Measurements from ENCODE around the gene LRRC73.
"Not testable (repeated sequence)": the region's sequence is repeated elsewhere in the genome, so short reads cannot be mapped to it uniquely, and the experiment has no call there.

The LRRC73 gene

GRCh38 chr6:43509142-43509983, 783 bp downstream of the LRRC73 start:
- no peak for DNase-seq

DNA sequence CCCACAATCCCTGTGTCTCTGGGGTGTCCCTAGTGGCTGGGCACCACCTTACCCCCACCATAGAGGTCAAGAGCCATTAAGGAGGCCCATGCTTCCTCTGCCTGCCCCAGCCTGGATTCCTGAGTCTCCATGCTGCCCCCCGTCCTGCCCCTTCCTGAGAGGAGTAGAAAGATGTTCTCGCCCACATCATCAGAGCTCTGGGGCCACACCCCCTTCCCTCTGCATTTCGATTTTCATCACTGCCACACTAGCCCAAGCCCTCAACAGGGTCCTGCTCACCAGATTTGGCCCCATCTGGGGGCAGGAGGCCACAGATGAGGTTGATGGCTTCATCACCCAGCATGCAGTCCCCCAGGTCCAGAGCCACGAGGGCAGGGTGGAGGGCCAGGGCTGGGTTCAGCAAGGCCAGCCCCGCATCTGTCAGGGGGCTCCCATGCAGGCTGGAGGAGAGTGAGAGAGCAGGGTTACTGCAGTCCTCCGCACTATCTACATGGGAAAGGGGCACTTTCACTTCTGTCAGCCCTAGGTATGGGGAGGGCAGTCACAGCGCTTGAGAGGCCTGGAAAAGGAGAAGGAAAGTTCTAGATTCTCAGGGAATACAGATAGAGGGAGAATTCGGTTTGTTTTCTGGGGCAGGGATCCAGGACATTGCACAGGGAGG, 1.5 kb downstream of the LRRC73 start:
- no peak for DNase-seq

DNA sequence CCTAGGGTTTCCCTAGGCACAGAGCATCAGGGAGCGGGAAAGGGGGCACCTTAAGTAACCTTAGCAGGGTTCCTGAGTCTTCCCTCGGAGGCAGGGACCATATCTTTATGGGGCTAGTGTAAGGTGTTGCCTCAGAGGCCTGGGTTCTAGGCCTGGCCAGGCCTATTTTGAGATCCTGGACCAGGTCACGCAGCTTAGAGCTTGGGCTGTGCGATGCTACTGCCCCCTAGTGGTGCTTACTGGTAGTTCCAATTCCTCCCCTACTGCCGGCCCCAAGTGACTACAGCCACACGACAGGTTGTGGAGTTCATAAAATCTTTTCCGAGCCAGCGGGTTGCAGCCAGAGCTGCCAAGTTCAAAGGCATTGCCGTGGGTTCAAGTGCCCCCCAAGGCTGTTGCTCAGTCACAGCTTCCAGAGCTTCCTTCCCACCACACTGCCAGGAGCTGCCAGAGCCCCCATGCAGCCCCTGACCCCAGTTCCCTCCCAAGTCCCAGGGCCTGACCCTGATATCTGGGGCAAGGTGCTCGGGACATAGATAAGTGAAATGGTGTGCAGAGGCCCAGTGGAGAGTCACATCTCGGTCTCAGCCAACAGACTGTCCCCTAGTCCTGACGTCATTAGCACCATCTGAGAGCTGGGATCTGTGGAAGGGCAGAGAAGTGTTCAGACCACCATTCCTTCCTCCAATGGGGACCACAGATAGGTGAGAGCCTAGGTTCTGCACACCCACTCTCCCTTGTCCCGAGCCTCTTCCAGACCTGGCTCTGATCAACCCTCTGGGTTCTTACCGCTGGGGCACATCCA, 3.3 kb downstream of the LRRC73 start:
- DNase-seq, result no peak

DNA sequence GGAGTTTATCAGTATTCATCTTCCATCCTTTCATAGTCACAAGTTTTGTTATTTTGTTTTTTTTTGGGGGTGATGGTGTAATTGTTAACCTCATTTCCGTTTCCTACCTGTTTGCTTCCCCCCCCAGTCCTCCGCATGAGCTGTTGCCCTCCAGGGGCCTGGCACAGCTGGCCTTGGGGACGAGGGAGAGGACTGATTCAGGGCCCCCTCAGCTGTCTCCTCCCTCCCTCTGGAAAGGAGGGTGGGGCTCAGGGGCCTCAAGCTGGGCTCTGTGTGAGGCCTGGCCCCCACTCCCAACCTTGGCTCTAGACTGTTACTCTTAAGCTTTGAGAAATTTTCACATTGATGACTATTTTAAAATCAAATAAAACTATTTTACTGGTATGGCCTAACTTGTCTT, 4.0 kb downstream of the LRRC73 start:
- no peak for DNase-seq

DNA sequence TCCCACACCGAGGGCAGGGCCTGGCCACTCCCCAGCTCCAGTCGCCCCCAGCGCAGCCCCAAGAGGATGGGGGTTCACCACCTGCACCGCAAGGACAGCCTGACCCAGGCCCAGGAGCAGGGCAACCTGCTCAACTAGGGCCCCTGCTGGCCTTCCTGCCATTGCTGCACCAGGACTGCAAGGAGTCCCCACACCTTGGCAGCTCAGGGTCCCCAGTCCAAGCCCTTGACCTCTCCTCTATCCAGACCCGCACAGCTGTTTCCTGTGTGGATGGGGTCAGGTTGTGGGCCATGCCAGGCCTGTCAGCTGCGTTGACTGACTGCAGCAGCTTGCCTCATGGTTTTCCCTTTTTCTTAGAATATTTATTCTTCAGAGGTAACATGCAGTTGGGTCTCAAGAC, 4.4 kb downstream of the LRRC73 start:
- no peak for DNase-seq

- no peak for DNase-seq
Measured at GRCh38 chr6:43504756-43505593, 5.2 kb downstream of the LRRC73 start.

GRCh38 chr6:43503443-43503842, 6.7 kb downstream of the LRRC73 start:
- no peak for DNase-seq

DNA sequence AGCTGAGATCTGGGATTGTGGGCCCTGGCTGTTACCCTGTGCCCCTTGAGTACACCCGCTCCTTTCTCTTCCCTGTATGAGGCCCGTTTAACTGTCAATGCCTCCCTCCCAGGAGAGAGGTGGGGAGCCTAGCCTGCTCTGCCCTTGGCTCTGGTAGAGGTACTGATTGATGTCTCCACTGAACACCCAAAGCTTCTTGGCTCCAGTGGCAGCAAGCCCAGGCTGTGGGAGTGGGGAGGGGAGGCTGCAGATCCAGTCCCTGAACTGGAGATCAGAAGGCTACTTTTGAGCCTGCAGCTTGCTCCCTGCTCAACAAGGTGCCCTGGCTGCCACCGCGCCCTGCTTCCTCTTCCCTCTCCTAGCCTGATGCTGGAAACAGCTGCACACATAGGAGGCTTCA, 7.5 kb downstream of the LRRC73 start:
- no peak for DNase-seq

DNA sequence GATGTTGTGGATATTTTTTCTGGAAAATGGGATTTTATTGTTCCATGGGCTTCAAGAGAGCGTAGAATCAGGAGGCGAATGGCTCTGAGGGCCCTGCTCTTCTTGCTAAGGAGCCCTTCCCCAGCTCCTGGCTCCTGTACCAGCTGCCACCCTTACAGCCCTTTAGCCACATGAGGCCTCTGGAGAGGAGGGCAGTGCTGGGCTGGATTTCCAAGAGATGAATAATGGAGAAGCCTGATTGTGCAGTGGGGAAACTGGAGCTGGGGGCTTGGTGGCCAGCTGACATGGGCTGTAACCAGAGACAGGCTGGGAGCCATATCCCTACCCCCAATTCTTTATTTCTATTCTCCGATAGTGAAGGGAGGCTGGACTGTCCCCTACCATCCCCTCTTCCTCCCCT, 9.2 kb downstream of the LRRC73 start:
- no peak for DNase-seq

- no peak for DNase-seq
Measured at GRCh38 chr6:43499028-43499815, 10.9 kb downstream of the LRRC73 start.

GRCh38 chr6:43498291-43498690, 11.9 kb downstream of the LRRC73 start:
- not testable (repeated sequence) for DNase-seq

GRCh38 chr6:43497689-43498088, 12.5 kb downstream of the LRRC73 start:
- no peak for DNase-seq

- DNase-seq, result no peak
Measured at GRCh38 chr6:43497129-43497396, 13.1 kb downstream of the LRRC73 start.

GRCh38 chr6:43496370-43497128, 13.6 kb downstream of the LRRC73 start:
- DNase-seq, result no peak

DNA sequence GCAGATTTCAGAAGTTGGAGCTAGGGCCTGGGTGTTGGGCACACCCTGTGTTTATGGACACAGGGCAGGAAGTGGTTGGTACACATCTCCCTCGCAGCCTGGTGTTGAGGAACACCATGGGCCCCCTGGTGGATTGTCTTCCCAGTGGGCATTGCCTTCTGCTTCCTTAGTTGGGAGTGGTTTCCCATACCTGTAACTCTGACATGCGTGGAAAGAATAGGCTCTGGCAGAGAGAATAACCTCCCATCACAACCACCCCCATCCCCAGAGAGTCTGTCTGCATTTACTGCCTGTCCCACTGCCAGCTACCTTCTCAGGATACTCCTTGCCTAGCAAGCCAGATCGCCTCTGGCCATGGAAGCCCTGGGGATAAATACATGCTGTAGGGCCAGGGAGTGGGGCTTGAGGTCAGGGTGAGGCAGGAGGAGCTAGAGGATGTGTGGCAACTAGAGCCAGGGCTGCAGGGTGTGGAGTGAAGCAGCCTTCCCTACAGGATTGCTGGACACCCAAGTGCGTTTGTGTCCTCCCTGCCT, 14.7 kb downstream of the LRRC73 start:
- DNase-seq, result no peak

DNA sequence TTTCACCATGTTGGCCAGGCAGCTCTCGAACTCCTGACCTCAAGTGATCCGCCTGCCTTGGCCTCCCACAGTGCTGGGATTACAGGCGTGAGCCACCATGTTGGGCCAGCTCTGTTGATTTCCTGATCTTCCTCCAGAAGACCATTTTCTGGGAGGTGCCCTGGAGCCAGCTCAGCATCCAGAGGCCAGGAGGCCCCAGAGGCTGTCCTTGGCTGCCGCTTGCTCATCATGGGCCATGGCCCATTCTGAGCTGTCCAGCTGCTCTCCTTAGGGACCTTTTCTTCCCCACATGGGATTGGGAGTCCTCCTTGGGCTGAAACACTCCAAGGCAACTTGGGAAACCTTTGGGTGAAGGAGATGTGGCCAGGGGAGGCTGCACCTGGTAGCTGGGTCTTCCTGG, 15.4 kb downstream of the LRRC73 start:
- no peak for DNase-seq

GRCh38 chr6:43494321-43494720, 15.8 kb downstream of the LRRC73 start:
- no peak for DNase-seq

- DNase-seq, result no peak
Measured at GRCh38 chr6:43493833-43494232, 16.3 kb downstream of the LRRC73 start.

DNA sequence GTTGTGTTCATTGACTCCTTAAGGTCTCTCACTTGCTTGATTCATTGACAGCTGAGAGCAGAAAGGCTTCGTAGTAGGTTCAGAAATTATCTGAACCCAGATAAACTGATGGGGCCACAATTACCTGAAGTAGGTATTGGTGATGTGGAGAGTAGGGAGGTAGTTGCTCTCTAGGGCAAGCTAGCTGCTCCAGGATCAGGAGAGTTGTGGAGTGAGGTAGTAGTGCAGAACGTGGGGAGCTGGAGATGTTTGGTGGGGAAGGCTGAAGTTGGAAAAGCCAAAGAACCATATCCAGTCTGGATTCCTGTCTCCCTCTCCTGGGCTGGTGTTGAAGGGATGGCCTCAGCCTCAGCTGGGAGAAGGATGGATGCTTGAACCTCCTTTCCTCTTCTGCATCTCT, 16.9 kb downstream of the LRRC73 start:
- DNase-seq, result no peak

DNA sequence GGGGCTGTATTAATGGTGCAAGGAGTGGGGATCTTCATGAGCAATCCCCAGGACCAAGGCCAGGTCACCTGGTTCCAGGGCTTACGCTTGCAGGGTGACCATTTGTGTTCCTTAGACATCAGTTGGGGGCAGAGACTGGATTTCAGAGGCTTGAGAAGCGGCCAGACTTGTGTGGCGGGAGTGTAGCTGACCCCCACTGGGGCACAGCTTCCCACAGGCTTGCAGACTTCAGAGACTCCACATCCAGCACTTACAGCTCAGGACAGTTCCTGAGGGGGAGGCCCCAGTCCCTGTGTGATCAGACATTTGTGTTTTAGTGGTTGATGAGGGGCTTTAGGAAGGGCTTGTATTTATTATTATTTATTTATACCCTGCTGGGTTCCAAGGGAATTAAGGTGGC, 17.5 kb downstream of the LRRC73 start:
- DNase-seq, result no peak
